HepG2 (cell line): ENCODE results near the gene POLN. TPM values are rescaled to one million over a fixed set of nuclear protein-coding genes. Genes with fewer than 3 reads are reported as not detected.

Experiments used
- NRL ChIP-seq: sonication (generic); formaldehyde crosslinking; IDR thresholded peaks from 2 replicates; pipeline ENCODE4 v1.5.0; 2020; ENCODE audit warnings: missing genetic modification reagents, mild to moderate bottlenecking, moderate library complexity, borderline replicate concordance
- SRY ChIP-seq: sonication (generic); formaldehyde crosslinking; IDR thresholded peaks from 2 replicates; pipeline ENCODE4 v1.8.0; 2022; ENCODE audit warnings: mild to moderate bottlenecking, missing genetic modification reagents
- ZNF605 ChIP-seq: sonication (generic); formaldehyde crosslinking; IDR thresholded peaks from 2 replicates; pipeline ENCODE4 v1.8.0; 2022; ENCODE audit warnings: mild to moderate bottlenecking, missing genetic modification reagents
- ZNF629 ChIP-seq: sonication (generic); formaldehyde crosslinking; conservative IDR thresholded peaks from 2 replicates; pipeline ENCODE4 v1.5.0; 2020; ENCODE audit warnings: missing genetic modification reagents
- ZNF720 ChIP-seq: sonication (generic); formaldehyde crosslinking; IDR thresholded peaks from 2 replicates; pipeline ENCODE4 v1.4.0; 2020; ENCODE audit warnings: missing genetic modification reagents
- polyA plus RNA-seq, 8 experiments: library from polyadenylated mRNA; depleted of rRNA in 3 of 8; stranded (reverse) in 7 of 8; unstranded in 1 of 8; fragments of >200 nt; fragmentation: Illumina TruSeq in 4 of 8; extraction: Trizol in 4 of 8; gene quantifications; 2 replicates each; pipeline versions ENCODE4 v1.2.1 to v1.2.3, GENCODE V29; 2011 to 2016; ENCODE audit warnings: low read depth in 4 of 8, missing spikeins in 1 of 8, mixed read lengths in 1 of 8; ENCODE audit not compliant: insufficient read depth in 1 of 8
- total RNA-seq, 5 experiments: library from RNA; depleted of rRNA; stranded (reverse); fragments of >200 nt; fragmentation: Illumina TruSeq; extraction: Trizol; gene quantifications; 2 replicates each; pipeline ENCODE4 v1.2.3, GENCODE V29; 2016; ENCODE audit warnings: low read depth in 1 of 5
- TF ChIP-seq, protein P1 (sequence below): sonication (generic); formaldehyde crosslinking; IDR thresholded peaks from 2 replicates; pipeline ENCODE4 v1.5.1; 2020; ENCODE audit warnings: mild to moderate bottlenecking, missing genetic modification reagents, borderline replicate concordance
- TF ChIP-seq, protein P2 (sequence below): sonication (generic); formaldehyde crosslinking; IDR thresholded peaks from 2 replicates; pipeline ENCODE4 v1.4.0; 2020; ENCODE audit warnings: missing genetic modification reagents
- TF ChIP-seq, protein P3 (sequence below): IDR thresholded peaks from 2 replicates; pipeline ENCODE4 v1.6.1; 2016; ENCODE audit warnings: low read depth, borderline replicate concordance
- TF ChIP-seq, protein P4 (sequence below), 2 experiments: IDR thresholded peaks; 2 replicates each; pipeline ENCODE4 v1.6.1; 2011 to 2012; ENCODE audit warnings: low read length in 2 of 2, borderline replicate concordance in 1 of 2, low read depth in 1 of 2, mild to moderate bottlenecking in 1 of 2, moderate library complexity in 1 of 2

POLN gene
- total and polyA plus RNA-seq, 2 of the 13 experiments (the other 11 are each of a cell fraction or from before 2014, with no cell fraction given) = 0.93 to 1.5 TPM

DNA sequence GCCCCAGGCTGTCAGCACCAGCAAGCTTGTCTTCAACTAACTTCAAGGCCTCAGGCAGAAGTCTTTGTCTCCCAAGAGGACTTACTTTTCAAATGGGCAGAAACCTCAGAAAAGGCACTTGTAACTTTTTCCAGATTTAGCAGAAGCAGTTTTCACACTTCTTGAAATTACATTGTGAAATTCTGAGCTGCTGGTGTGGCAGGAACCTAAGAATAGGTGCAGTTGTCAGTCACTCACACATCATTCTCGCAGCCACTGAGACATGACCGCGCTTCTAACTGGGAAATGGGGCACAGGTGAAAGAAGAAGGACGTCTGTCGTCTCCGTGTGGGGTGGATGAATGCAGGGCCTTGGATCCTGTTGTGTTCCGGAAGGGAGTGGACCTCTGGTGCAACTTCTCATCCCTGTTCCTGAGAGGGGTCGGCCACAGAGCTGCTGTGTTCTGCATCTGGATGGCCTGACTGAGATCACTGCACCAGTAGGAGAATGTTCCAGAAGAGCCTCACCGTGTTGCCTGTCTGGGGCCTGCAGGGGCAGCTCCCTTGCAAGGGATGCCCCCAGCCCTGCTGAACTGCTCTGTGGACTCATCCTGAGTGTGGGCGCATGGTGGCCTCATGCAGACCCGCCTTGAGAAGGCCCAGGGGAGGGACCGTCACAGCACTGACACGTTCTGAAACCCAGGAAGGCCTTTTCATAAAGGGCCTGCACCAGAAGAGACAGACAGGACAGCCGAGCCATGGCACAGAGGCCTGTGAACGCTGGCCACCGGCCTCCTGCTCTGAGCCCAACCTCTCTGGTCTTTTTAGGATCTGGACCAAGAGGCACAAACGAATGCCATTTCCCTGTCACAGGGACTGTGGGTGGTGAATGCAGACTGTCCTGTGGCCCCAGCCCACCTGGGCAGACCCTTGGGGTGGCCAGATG, 164.1 kb downstream of the POLN start (continued):
- TF ChIP-seq, protein P1, sequence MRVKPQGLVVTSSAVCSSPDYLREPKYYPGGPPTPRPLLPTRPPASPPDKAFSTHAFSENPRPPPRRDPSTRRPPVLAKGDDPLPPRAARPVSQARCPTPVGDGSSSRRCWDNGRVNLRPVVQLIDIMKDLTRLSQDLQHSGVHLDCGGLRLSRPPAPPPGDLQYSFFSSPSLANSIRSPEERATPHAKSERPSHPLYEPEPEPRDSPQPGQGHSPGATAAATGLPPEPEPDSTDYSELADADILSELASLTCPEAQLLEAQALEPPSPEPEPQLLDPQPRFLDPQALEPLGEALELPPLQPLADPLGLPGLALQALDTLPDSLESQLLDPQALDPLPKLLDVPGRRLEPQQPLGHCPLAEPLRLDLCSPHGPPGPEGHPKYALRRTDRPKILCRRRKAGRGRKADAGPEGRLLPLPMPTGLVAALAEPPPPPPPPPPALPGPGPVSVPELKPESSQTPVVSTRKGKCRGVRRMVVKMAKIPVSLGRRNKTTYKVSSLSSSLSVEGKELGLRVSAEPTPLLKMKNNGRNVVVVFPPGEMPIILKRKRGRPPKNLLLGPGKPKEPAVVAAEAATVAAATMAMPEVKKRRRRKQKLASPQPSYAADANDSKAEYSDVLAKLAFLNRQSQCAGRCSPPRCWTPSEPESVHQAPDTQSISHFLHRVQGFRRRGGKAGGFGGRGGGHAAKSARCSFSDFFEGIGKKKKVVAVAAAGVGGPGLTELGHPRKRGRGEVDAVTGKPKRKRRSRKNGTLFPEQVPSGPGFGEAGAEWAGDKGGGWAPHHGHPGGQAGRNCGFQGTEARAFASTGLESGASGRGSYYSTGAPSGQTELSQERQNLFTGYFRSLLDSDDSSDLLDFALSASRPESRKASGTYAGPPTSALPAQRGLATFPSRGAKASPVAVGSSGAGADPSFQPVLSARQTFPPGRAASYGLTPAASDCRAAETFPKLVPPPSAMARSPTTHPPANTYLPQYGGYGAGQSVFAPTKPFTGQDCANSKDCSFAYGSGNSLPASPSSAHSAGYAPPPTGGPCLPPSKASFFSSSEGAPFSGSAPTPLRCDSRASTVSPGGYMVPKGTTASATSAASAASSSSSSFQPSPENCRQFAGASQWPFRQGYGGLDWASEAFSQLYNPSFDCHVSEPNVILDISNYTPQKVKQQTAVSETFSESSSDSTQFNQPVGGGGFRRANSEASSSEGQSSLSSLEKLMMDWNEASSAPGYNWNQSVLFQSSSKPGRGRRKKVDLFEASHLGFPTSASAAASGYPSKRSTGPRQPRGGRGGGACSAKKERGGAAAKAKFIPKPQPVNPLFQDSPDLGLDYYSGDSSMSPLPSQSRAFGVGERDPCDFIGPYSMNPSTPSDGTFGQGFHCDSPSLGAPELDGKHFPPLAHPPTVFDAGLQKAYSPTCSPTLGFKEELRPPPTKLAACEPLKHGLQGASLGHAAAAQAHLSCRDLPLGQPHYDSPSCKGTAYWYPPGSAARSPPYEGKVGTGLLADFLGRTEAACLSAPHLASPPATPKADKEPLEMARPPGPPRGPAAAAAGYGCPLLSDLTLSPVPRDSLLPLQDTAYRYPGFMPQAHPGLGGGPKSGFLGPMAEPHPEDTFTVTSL (CRISPR knock-in tag) = no peak
- 0 out of 2 replicates have a peak, but pooled peaks have one; percentile 43 for TF ChIP-seq ZNF605 (CRISPR knock-in tag)
- TF ChIP-seq ZNF629 = 0 out of 2 replicates have a peak, but pooled peaks have one; percentile 9
- TF ChIP-seq, protein P2, sequence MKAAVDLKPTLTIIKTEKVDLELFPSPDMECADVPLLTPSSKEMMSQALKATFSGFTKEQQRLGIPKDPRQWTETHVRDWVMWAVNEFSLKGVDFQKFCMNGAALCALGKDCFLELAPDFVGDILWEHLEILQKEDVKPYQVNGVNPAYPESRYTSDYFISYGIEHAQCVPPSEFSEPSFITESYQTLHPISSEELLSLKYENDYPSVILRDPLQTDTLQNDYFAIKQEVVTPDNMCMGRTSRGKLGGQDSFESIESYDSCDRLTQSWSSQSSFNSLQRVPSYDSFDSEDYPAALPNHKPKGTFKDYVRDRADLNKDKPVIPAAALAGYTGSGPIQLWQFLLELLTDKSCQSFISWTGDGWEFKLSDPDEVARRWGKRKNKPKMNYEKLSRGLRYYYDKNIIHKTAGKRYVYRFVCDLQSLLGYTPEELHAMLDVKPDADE (CRISPR knock-in tag) = no peak
- TF ChIP-seq, protein P3, sequence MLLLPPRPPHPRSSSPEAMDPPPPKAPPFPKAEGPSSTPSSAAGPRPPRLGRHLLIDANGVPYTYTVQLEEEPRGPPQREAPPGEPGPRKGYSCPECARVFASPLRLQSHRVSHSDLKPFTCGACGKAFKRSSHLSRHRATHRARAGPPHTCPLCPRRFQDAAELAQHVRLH (CRISPR knock-in tag) = no peak
- no peak for TF ChIP-seq SRY (CRISPR knock-in tag)
- TF ChIP-seq ZNF720 (CRISPR knock-in tag) = no peak
- 0 out of 2 replicates have a peak, but pooled peaks have one; percentile 19 for TF ChIP-seq NRL (CRISPR knock-in tag)
- TF ChIP-seq, protein P4, sequence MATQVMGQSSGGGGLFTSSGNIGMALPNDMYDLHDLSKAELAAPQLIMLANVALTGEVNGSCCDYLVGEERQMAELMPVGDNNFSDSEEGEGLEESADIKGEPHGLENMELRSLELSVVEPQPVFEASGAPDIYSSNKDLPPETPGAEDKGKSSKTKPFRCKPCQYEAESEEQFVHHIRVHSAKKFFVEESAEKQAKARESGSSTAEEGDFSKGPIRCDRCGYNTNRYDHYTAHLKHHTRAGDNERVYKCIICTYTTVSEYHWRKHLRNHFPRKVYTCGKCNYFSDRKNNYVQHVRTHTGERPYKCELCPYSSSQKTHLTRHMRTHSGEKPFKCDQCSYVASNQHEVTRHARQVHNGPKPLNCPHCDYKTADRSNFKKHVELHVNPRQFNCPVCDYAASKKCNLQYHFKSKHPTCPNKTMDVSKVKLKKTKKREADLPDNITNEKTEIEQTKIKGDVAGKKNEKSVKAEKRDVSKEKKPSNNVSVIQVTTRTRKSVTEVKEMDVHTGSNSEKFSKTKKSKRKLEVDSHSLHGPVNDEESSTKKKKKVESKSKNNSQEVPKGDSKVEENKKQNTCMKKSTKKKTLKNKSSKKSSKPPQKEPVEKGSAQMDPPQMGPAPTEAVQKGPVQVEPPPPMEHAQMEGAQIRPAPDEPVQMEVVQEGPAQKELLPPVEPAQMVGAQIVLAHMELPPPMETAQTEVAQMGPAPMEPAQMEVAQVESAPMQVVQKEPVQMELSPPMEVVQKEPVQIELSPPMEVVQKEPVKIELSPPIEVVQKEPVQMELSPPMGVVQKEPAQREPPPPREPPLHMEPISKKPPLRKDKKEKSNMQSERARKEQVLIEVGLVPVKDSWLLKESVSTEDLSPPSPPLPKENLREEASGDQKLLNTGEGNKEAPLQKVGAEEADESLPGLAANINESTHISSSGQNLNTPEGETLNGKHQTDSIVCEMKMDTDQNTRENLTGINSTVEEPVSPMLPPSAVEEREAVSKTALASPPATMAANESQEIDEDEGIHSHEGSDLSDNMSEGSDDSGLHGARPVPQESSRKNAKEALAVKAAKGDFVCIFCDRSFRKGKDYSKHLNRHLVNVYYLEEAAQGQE (IDR thresholded peaks at IDR 0.05; ENCODE audit: borderline replicate concordance in 1 of 2, low read depth in 1 of 2, low read length in 2 of 2) = no peak
